Stimulated activated CD8-positive, alpha-beta memory T cell treated with anti-CD3 and anti-CD28 coated beads, Interleukin-2, amount 100 ng/mL, for 1 hour (primary cell): ENCODE results near the gene PRRT4.

ENCODE experiments used
- DNase-seq, 2 donors: peaks; one replicate each; pipeline ENCODE4 v3.0.0-alpha.2; 2020; ENCODE audit warnings: low read depth in 2 of 2

The PRRT4 gene

DNA sequence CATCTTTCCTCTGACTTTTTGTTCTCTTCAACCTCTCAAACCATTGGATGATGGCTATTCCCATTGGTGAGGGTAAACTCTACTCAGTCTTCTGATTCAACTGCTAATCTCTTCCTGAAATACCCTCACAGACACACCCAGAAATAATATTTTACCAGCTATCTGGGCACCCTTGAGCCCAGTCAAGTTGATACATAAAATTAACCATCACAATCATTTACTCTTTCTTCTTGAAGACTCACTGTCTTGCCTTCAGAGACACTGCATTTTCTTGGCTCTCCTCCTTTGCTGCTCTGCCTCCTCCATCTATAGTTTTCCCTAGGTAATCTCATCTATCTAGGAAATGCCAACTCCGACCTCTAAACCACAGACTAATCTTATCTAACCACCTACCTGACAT is 12.6 kb upstream of the PRRT4 start:
- no peak for DNase-seq

DNA sequence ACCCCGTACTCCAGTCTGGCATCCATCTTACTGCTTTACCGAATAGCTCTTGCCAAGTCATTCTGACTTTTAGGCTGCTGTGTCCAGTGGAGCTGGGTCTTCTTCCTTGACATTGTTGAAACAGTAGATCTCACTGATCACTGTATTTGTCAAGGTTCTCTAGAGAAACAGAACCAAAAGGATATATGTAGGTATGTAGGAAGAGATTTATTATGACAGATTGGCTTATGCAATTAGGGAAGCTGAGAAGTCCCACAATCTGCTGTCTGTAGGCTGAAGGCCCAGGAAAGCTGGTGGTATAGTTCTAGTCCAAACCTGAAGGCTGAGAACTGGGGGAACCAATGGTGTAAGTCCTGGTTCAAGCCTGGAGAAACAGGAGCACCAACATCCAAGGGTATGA is 12.1 kb upstream of the PRRT4 start:
- no peak for DNase-seq

DNA sequence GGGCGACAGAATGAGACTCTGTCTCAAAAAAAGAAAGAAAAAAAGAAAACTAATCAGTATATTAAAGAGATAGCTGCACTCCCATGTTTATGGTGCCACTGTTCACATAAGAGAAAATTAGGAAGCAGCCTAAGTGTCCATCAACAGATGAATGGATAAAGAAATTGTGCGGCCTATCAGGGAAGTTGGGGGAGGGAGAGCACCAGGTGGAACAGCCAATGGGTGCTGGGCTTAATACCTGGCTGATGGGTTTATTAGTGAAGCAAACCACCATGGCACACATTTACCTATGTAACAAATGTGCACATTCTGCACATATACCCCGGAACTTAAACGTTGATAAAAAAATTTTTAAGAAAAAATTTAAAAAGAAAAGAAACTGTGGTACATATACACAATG is 9.0 kb upstream of the PRRT4 start:
- DNase-seq, result no peak

DNA sequence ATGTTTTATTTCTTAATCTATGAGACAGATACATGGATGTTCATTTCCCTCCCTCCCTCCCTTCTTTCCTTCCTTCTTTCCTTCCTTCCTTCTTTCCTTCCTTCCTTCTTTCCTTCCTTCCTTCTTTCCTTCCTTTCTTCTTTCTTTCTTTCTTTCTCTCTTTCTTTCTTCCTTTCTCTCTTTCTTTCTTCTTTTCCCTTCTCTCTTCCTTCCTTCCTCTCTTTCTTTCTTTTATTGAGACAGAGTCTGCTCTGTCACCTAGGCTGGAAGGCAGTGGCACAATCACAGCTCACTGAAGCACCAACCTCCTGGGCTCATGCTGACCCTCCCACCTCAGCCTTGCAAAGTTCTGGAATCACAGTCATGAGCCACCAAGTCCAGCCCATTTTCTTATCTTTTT is 5.5 kb upstream of the PRRT4 start:
- no peak for DNase-seq

DNA sequence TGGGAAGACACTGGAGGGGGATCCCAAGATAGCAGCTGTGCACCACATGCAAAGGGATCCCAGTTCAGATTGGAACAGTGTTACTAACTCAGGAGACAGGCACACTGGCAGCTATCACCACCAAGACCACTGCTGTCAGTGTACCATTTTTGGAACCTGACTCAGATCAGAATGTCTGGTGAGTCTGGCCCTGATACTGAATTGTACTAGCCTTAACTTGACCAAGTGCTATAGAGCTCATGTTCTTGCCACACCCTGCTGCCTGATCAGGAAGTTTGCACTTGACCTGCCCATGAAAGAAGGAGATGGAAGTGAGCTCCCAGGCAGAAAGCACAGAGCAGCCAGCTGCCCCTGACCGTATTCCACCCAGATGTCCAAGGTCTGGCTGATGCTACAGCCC is 4.8 kb upstream of the PRRT4 start:
- DNase-seq, result no peak

DNA sequence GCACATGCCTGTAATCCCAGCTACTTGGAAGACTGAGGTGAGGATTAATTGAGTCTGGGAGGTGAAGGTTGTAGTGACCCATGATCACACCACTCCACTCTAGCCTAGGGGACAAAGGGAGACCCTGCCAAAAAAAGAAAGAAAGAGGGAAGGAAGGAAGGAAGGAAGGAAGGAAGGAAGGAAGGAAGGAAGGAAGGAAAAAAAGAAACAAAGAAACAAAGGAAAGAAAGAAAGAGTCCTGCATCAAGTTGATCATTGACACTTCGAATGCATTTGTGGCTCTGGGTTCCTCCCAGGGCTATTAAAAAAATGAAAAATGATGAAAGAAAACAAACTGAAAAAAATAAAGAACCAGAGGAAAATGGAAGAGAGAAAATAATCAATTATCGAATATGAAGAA is 3.9 kb upstream of the PRRT4 start:
- no peak for DNase-seq

DNA sequence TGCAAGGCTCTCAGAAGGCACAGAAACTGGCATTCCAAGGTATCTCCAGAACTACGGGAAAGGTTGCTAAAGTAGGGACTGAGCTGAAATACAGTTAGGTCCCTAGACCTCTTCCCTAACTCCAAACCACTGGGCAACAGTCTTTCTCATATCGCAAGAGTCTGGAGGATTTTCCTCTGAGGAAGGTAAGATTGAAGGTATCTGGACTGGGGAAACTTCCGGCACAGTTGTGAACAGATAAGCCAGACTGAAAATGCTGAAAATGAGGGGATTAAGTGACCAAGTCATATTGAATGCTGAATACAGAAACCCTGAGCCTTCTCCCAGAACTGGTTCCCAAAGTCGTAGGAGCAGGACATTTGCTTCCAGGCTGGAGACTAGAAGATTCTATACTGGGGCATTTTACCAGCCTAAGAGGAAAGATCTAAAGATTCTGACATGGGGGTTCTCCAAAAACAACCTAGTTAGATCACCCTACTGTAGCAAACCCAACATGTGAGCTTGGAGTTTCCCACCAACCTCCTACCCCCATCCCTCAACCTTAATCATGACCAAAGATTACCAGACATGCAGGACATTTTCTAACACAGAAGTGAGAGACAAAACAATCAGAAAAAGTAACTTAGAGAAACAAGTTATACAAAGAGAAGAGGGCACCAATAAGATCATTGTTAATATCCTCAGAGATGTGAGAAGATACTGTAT is 2.8 kb upstream of the PRRT4 start:
- no peak for DNase-seq

DNA sequence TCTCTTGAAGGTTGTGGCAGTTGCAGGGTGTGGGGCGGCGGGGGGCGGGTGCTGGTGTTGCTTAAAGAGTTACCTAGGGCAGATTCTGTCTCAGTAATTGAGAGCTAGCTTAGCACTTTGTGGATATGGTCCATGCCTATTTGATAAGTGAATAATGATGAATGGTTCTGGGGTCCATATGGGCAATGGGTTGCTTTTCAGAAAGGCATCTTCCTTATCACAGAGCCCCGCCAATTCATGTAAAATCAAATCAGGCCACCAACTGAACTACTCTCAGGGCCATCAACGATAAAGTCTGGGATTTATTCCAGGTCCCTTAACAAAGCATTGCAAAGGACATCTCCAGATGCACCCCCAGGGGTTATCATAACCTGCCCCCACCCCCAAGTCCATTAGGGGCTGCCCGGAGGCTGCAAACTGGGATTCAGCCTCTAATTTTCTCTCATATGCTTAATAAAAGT is 1.8 kb upstream of the PRRT4 start:
- no peak for DNase-seq

DNA sequence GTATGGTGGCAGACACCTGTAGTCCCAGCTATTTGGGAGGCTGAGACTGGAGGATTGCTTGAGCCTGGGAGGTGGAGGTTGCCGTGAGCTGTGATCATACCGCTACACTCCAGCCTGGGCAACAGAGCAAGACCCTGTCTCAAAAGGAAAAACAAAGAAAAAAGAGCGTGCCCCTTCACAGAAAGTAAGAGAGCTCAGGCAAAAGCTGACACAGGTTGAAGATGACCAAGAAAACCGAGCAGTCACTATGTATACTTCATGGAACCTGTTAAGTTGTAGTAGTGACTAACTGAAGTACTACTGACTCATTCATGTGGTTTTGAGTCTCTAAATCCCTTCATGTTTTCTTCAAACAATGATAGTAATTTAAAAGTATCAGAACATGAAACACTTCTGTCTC is 1.2 kb upstream of the PRRT4 start:
- no peak for DNase-seq

DNA sequence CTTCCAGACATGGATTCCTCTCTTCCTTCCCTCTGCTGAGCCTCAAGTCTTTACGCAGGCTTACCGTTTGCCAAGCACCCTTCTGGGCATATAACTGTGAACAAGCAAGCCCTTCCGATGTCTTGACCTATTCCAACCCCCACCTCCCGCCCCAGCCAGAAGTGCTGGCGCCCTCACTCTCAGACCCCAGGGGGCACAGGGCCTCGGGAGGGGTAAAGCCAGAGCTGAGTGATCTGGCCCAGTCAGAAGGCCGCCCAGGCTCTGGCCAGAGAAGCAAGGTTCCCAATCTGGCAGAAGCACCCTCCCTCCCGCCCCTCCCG is 1.2 kb downstream of the PRRT4 start:
- DNase-seq, result no peak

DNA sequence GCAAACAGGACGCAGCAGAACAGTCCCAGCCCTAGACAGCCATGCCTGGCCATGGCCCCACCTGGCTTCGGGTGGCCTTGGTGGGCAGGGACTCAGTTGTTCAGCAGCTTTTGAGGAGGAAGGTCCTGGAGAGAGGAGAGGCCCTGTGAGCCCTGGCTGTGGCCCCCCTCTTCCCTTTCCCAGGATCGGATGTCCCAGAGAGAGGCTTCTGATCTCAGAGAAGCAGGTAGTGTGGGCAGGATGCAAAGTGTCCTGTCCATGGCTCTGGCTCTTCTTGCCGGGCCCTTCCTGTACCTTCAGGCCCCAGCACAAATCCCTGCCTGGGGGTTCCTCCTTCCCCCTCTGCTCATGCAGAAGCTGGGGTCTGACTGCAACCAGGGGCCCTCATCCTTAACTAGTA is 1.6 kb downstream of the PRRT4 start:
- DNase-seq, result no peak

DNA sequence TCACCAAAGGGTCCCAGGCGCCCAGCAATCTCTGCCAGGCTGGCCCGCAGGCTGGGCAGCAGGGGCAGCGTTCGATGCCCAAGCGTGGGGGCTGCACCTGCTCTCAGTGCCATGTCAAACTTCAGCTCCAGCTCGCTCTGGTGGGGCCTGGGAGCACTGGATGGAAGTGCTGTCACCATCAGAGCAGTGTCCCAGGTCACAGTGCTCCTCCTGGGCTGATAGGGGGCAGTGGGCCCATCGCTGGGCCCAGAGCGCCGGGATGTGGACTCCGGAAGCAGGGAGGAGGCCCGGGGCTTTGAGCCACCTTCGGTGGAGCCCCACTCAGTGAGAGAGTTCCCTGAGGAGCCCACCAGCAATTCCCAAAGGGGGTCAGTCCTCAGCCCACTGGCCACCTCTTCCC is 2.2 kb downstream of the PRRT4 start:
- no peak for DNase-seq

DNA sequence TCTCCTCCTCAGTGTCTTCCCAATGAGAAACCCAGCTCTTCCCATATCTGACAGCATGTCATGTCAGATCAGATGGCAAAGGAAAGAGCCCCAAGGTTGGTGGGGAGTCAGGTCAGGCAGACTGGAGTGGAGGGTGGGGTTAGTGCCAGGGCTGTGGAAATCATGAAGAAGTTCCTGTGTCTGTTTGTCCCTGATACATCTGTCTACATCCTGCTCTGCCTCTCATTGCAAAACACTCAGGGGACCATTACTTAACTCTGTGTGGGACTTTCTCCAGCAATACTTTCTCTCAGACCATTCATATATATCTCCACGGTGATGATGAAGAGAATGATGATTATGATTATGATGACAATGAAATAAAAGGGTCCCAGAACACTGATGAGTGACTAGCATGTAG is 3.3 kb downstream of the PRRT4 start:
- DNase-seq, result no peak

DNA sequence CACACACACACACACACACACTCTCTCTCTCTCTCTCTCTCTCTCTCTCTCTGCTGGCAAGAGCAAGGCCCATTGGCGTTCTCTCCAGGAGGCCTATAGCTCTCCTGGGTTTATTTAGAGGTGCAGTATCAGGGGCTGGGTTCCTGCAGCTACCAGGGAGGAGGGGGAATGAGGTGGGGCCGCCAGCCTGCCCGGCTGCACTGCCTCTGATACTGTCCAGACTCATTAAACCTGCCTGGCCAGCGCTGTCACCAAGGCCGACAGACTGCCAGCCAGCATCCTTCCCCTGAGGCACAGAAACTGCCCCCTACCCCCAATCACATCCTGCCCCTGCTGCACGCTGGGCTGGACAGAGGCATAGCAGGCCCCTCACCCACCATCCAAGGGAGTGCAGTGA is 4.3 kb downstream of the PRRT4 start:
- DNase-seq, result no peak

DNA sequence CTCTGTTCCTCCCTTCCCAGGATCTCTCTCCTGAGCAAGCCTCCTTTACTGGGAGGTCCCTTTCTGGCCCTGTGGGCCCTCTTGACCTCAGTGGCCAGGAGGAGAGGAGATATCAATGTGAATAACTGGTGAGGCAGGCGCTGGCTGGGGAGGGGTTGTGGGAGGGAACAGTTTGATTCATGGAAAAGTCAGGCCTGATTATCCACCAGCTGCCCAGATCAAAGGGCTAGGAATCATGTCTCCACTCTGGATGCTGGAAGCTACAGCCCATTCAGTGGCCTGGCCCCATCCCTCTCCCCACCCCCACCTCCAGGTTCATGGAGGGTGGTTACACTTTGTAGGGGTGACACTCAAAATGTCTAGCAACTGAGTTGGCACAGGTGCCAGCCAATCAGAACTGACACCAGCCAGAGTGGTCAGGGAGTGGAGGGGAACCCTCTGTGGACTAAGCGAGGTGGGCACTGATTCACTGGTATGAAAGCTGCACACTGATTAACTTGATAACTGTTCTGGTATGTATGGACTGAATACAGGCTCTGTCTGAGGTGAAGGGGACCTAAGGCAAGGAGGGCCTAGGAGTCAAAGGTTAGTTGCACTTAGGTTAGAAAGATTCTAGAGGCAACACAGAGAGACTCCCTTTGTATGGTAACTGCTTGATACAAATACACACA is 4.8 kb downstream of the PRRT4 start:
- no peak for DNase-seq

DNA sequence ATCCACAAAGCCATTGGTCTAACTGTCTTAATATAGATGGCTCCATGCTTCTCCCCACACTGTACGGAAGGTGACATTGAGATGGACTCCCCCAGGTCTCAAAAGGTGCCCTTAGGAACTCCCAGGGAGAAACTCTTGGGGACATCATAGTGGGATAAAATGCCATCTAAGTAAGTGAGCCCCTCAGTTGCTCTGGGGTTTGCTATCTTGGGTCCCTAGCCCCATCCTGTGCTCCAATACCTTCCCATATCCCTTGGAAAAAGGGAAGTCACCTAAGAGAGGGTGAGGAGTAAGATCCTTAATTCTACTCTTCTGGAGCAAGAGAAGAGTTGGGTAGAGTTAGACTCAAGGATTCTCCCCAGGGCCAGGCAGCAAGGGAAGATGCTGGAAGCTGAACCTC is 7.9 kb downstream of the PRRT4 start:
- DNase-seq, result no peak

DNA sequence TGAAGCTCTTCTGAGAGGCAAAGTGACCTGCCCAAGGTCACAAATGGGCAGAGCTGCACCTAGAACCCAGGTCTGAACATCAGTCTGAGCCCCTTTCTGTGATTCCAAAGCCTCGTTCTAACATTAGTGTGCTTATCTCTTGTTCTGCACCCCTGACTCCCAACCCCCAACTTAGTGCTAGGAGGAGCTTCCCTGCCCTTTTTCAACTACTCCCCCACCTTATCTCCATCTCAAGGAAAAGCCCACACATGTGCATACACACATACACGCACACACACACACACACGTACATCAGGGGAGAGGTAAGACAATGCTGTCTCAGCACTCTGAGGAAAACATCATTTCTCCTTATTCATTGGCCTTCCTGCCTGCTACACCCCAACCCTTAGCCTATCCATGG is 8.3 kb downstream of the PRRT4 start:
- DNase-seq, result no peak

DNA sequence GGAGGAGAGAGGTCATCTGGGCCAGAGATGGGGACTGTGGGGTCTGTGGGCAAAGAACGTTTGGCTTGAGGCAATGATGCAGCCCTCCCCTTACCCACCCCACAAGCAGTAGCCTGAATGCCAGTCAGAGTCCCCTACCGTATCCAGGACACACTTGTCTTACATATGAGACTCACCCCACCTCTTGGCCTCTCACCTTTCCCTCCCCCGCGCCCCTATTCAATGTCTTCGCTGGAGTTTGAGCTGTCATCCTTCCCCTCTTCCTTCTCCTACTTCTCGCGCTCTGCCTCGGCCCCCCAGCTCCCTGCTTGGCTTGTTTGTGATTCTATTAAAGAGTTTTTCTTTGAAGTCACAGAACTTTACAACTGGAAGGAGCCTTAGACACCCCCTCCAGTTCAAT is 8.9 kb downstream of the PRRT4 start:
- DNase-seq, result no peak

DNA sequence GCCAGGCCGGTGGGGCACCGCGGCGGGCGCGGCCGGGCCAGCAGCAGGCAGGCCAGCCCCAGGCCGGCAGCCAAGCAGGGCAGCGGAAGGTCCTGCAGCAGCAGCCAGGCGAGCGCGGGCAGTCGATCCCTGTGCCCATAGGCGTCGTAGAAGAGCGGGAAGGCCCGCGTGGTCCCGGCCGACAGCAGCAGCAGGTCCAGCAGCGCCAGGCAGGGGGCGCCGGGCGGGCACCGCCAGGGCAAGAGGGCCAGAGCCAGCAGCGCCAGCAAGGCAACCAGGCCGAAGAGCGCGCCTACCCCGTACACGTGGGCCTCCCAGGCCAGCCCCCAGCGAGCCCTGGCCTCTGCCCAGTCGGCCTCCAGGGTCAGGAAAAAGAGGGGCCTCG is 9.3 kb downstream of the PRRT4 start:
- DNase-seq, result no peak

DNA sequence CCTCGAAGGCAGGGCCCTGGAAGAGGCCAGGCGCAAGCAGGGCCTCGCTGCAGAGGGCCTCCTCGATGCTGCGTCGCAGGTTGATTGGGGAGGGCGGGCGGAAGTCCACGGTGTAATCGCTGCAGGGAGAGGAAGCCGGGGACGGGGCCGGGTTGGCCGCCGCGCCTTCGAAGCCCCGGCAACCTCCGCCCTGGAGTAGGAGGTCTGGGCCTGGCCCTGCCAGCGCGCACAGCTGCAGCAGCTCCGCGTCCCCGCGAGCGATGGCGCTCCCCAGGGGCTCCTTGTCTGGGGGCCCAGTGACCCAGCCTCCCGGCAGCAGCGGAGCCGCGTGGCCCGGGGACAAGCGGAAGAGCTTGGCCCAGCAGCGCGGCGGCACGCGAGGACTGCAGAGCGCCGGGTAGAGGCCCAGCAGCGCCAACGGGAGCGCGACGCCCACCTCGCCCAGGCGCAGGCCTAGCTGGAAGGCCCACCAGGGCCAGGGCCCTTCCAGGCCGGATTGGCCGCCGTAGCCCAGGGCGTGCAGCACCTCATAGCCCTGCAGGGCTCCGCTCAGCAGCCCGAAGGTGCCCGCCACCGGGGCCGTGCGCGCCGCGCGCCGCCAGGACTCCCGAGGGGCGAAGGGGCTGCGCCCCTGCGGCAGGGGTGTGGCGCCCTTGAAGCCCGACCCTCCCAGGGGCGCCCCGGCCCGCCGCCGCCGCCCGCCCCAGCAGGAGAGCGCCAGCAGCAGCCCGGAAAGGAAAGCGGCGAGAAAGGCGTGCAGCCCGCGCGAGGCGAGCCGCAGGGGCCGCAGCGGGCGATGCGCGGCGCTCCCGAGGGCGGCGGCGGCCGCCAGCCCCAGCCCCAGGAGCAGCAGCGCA is 10.0 kb downstream of the PRRT4 start:
- no peak for DNase-seq

DNA sequence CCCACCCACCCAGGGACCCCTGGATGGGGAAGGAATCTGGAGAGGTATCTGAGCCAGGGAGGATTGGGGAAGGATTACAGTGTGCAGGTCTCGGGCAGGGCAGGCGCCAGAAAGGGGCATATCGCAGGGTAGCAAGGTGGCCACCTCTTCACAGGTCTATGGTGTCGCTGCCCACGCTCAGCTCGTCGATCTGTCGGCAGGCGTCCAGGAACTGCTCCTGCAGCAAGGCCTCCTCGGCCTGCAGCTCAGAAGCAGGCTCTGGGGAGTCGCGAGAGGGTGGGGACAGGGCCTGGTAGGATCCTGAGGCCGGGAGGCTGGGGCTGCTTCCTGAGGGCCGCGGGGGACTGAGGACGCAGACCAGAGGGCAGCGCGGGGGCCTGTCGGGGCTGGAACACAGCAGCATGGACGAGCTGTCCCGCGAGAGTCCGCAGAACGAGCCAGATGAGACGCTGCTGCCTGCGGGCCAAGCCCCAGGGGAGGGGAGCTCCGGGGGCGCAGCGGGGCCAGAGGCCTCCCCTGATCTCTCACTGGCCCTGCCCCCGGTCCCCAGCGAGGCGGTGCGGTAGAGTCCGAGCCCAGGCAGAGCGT is 10.7 kb downstream of the PRRT4 start:
- DNase-seq, result no peak

DNA sequence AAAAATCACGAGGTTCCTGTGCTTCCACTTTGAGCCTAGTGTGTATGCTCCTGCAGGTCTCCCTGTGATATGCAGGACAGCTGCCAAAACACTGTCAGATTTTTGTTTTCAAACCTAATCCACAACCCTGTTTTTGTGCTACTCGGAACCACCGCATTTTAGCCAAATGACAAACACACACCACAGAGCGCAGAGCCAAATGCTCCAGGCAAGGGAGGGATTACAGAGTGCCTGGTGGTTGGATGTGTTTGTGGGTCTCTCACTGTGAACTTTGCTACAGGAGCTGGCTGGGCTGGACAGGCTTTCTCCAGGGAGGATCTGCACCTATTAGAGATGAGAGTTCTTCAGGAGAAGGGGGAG is 12.0 kb downstream of the PRRT4 start:
- no peak for DNase-seq

DNA sequence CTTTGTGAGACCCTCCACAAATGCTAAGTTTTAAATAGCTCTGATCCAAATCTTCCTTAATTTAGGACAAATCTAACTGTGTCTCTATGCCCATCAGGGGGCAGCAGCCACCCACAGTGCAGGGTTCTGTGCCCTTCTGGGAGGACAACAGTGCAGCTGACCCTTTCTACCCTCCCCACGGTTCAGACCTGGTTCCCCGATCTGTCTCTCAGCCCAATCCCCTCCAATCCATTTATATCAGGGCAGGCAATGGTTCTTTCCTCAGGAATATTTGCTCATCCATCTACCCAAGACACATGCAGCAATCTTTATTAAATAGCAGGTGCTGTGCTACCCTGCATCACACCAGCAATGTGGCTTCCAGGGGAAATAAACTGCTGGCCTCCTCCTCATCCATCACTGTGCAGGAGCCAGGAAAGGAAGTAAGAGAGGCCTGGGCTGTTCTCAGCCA is 13.8 kb downstream of the PRRT4 start:
- no peak for DNase-seq
